Ishikawa (cell line): ENCODE results near the gene GSE1.

Experiments
- CEBPB ChIP-seq: IDR thresholded peaks from 2 replicates; pipeline ENCODE4 v1.6.1; 2012
- CREB1 ChIP-seq: IDR thresholded peaks from 2 replicates; pipeline ENCODE4 v1.6.1; 2012; ENCODE audit warnings: low read depth
- EGR1 ChIP-seq: IDR thresholded peaks from 2 replicates; pipeline ENCODE4 v1.6.1; 2012
- EP300 ChIP-seq: IDR thresholded peaks from 2 replicates; pipeline ENCODE4 v1.6.1; 2012; ENCODE audit warnings: borderline replicate concordance
- FOXM1 ChIP-seq: IDR thresholded peaks from 2 replicates; pipeline ENCODE4 v1.6.1; 2012; ENCODE audit warnings: low read depth, borderline replicate concordance
- MAX ChIP-seq: IDR thresholded peaks from 2 replicates; pipeline ENCODE4 v1.6.1; 2012
- NFIC ChIP-seq: IDR thresholded peaks from 2 replicates; pipeline ENCODE4 v1.6.1; 2012
- RAD21 ChIP-seq: IDR thresholded peaks from 2 replicates; pipeline ENCODE4 v1.6.1; 2012; ENCODE audit warnings: low read depth
- REST ChIP-seq: IDR thresholded peaks from 2 replicates; pipeline ENCODE4 v1.6.1; 2012; ENCODE audit warnings: low read depth, mild to moderate bottlenecking
- TAF1 ChIP-seq: IDR thresholded peaks from 2 replicates; pipeline ENCODE4 v1.6.1; 2012; ENCODE audit warnings: low read depth, mild to moderate bottlenecking
- TCF12 ChIP-seq: IDR thresholded peaks from 2 replicates; pipeline ENCODE4 v1.6.1; 2012; ENCODE audit warnings: low read depth
- TEAD4 ChIP-seq: IDR thresholded peaks from 2 replicates; pipeline ENCODE4 v1.6.1; 2012
- USF1 ChIP-seq: IDR thresholded peaks from 2 replicates; pipeline ENCODE4 v1.6.1; 2012
- YY1 ChIP-seq: IDR thresholded peaks from 2 replicates; pipeline ENCODE4 v1.6.1; 2012; ENCODE audit warnings: low read depth
- ZBTB7A ChIP-seq: IDR thresholded peaks from 2 replicates; pipeline ENCODE4 v1.6.1; 2012; ENCODE audit warnings: low read depth

GSE1 gene

GRCh38 chr16:85696781-85697180 is 83.7 kb downstream of the GSE1 start:
- TF ChIP-seq USF1 (no peak), RAD21 (no peak), TCF12 (no peak), FOXM1 (no peak), ZBTB7A (no peak), TEAD4 (no peak), CEBPB (no peak), MAX (no peak), EP300 (no peak)

DNA sequence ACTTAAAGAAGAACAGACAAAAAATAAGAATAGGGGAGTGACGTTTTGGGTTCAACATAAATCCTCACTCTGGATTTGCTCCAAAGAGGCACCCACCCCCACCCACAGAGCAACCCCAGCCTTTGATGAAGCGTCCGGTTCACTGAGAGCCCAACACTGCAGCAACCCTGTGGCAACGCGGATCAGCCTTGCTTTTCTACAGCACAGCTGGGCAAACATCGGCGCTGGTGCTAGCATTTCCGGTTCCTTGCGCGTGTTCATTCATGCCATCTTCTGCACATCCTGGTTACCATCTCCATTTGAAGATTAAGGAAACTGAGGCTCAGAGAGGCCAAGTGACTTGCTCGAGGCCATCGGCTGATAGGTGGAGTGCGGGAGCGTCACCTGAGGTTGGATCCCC is 84.3 kb downstream of the GSE1 start:
- TF ChIP-seq TEAD4: no peak
- TF ChIP-seq FOXM1: no peak

- TF ChIP-seq USF1: no peak
- no peak for TF ChIP-seq NFIC
- TF ChIP-seq RAD21: no peak
- TF ChIP-seq YY1: no peak
- no peak for TF ChIP-seq CREB1
- TF ChIP-seq TCF12: no peak
- no peak for TF ChIP-seq TEAD4
- no peak for TF ChIP-seq TAF1
- TF ChIP-seq ZBTB7A: no peak
- no peak for TF ChIP-seq CEBPB
- no peak for TF ChIP-seq EP300
- TF ChIP-seq FOXM1: no peak
- no peak for TF ChIP-seq REST
- no peak for TF ChIP-seq MAX
- no peak for TF ChIP-seq EGR1
Measured at GRCh38 chr16:85698459-85698891, 85.4 kb downstream of the GSE1 start.

GRCh38 chr16:85698935-85699558 is 85.9 kb downstream of the GSE1 start:
- TF ChIP-seq MAX (no peak), TCF12 (no peak), EP300 (no peak), CREB1 (no peak), EGR1 (no peak), NFIC (no peak), REST (no peak), FOXM1 (no peak), CEBPB (no peak), YY1 (no peak), TEAD4 (no peak)

GRCh38 chr16:85699628-85700027 is 86.5 kb downstream of the GSE1 start:
- no peak for TF ChIP-seq TCF12
- peak; percentile 56 for TF ChIP-seq MAX
- peak; percentile 81 for TF ChIP-seq USF1
- no peak for TF ChIP-seq ZBTB7A

- TF ChIP-seq EP300: no peak
- TF ChIP-seq REST: no peak
- TF ChIP-seq TAF1: no peak
- no peak for TF ChIP-seq USF1
- TF ChIP-seq YY1: no peak
- no peak for TF ChIP-seq RAD21
- TF ChIP-seq MAX: no peak
Measured at GRCh38 chr16:85704011-85704410, 90.9 kb downstream of the GSE1 start.
